HepG2 (cell line): ENCODE data around the gene TOX2. TPM values are rescaled to one million over a fixed set of nuclear protein-coding genes. Genes with fewer than 3 reads are reported as not detected.

Source experiments
- ATAC-seq: fragments of 200-7000 bp; cut with Tn5 transposase; 3 replicates; pipeline ENCODE4 v1.9.1; 2020; ENCODE audit warnings: mild to moderate bottlenecking, moderate library complexity
- BruUV-seq: library from RNA; stranded (reverse); fragments of 400-500 nt; replicated peaks from 2 replicates; lab custom pipeline; 2021; lab: Mats Ljungman, UMichigan
- CTCF ChIA-PET: fragments of 300-600 bp; formaldehyde crosslinking; extraction: SDS; loops from one replicate; lab custom pipeline; 2021; ENCODE audit warnings: low total read pairs, inconsistent platforms, low intra/inter-chr PET ratio; lab: Yijun Ruan, JAX
- POLR2A ChIA-PET: fragments of 350-600 bp; sonication (Branson Sonifier 250); formaldehyde crosslinking; loops from one replicate; lab custom pipeline; 2020; ENCODE audit warnings: antibody characterized with exemption, inconsistent platforms; lab: Yijun Ruan, JAX
- DNase-seq: peaks from one replicate; pipeline ENCODE4 v3.0.0-alpha.2; 2015; ENCODE audit warnings: low spot score
- FAIRE-seq: peaks from 3 replicates; lab custom pipeline; 2011; peaks lifted over from hg19 to GRCh38; lab: Jason Lieb, UNC
- H2AFZ ChIP-seq: one replicate; pipeline ENCODE4 v1.6.1; 2011; ENCODE audit warnings: low read length, inconsistent platforms
- H3K27ac ChIP-seq: fragments of 300-600 bp; 3 replicates; pipeline ENCODE4 v1.8.0; 2011; ENCODE audit warnings: mixed run types, mild to moderate bottlenecking, mixed read lengths, low read length, inconsistent platforms; ENCODE audit not compliant: insufficient read depth; ENCODE audit errors: extremely low read length
- H3K27me3 ChIP-seq, 2 experiments: fragments of 200-600 bp in 1 of 2; 2 replicates in 1 of 2; 3 replicates in 1 of 2; pipeline versions ENCODE4 v1.6.0 to v1.8.0; 2011; ENCODE audit warnings: low read length in 2 of 2, mild to moderate bottlenecking in 2 of 2, moderate library complexity in 2 of 2, inconsistent platforms in 1 of 2; ENCODE audit not compliant: insufficient read depth in 2 of 2, control insufficient read depth in 1 of 2
- H3K36me3 ChIP-seq, 2 experiments: fragments of 200-600 bp in 1 of 2; replicated peaks in 1 of 2; 2 replicates in 1 of 2; 3 replicates in 1 of 2; pipeline versions ENCODE4 v1.5.1 to v1.8.0; 2011; ENCODE audit warnings: low read length in 2 of 2, inconsistent platforms in 1 of 2; ENCODE audit not compliant: insufficient read depth in 2 of 2, control insufficient read depth in 1 of 2
- H3K4me1 ChIP-seq: 2 replicates; pipeline ENCODE4 v1.5.1; 2012; ENCODE audit warnings: low read length, inconsistent platforms; ENCODE audit not compliant: insufficient read depth
- H3K4me2 ChIP-seq: 2 replicates; pipeline ENCODE4 v1.6.0; 2011; ENCODE audit warnings: low read depth, low read length, inconsistent platforms
- H3K4me3 ChIP-seq, 3 experiments: fragments of 200-600 bp in 1 of 3; sonication (generic), shearing (Covaris generic) in 1 of 3; replicated peaks in 1 of 3; 2 replicates each; pipeline ENCODE4 v1.5.1; 2011 to 2016; ENCODE audit warnings: low read length in 3 of 3, inconsistent platforms in 2 of 3, low read depth in 2 of 3, mild to moderate bottlenecking in 2 of 3, control low read depth in 1 of 3, mixed read lengths in 1 of 3; ENCODE audit not compliant: insufficient read depth in 1 of 3
- H3K79me2 ChIP-seq: one replicate; pipeline ENCODE4 v1.6.1; 2011; ENCODE audit warnings: low read length, inconsistent platforms; ENCODE audit not compliant: insufficient read depth
- H3K9ac ChIP-seq: 2 replicates; pipeline ENCODE4 v1.6.0; 2011; ENCODE audit warnings: mild to moderate bottlenecking, low read depth, low read length, inconsistent platforms; ENCODE audit not compliant: insufficient read depth
- H3K9me3 ChIP-seq: 2 replicates; pipeline ENCODE4 v1.5.1; 2012; ENCODE audit warnings: mild to moderate bottlenecking, low read length
- H4K20me1 ChIP-seq: 2 replicates; pipeline ENCODE4 v1.6.0; 2011; ENCODE audit warnings: inconsistent platforms, mild to moderate bottlenecking, low read length, moderate library complexity; ENCODE audit not compliant: insufficient read depth
- ARHGAP35 ChIP-seq: sonication (generic); formaldehyde crosslinking; IDR thresholded peaks from 2 replicates; pipeline ENCODE4 v1.9.0; 2022; ENCODE audit warnings: mild to moderate bottlenecking, inconsistent platforms, moderate library complexity, missing genetic modification reagents, borderline replicate concordance
- KDM2A ChIP-seq: sonication (generic); formaldehyde crosslinking; IDR thresholded peaks from 2 replicates; pipeline ENCODE4 v1.4.0; 2020; ENCODE audit warnings: low read depth, missing genetic modification reagents, borderline replicate concordance
- MLXIP ChIP-seq: sonication (generic); formaldehyde crosslinking; IDR thresholded peaks from 2 replicates; pipeline ENCODE4 v1.9.0; 2021; ENCODE audit warnings: missing genetic modification reagents, borderline replicate concordance
- RBM39 ChIP-seq: fragments of 200-400 bp; formaldehyde crosslinking; IDR thresholded peaks from one replicate; pipeline ENCODE4 v1.6.1; 2018; ENCODE audit warnings: antibody characterized with exemption, mild to moderate bottlenecking, low read depth, low read length; ENCODE audit not compliant: poor library complexity, severe bottlenecking
- SIN3B ChIP-seq: fragments of 150-350 bp; IDR thresholded peaks from 2 replicates; pipeline ENCODE4 v1.6.1; 2014; ENCODE audit warnings: low read length
- TRAFD1 ChIP-seq: sonication (generic); formaldehyde crosslinking; IDR thresholded peaks from 2 replicates; pipeline ENCODE4 v1.5.1; 2020; ENCODE audit warnings: missing genetic modification reagents, mild to moderate bottlenecking, borderline replicate concordance
- TRIM22 ChIP-seq: fragments of 450-650 bp; IDR thresholded peaks from 2 replicates; pipeline ENCODE4 v1.6.1; 2017
- YEATS2 ChIP-seq: sonication (generic); formaldehyde crosslinking; IDR thresholded peaks from 2 replicates; pipeline ENCODE4 v1.4.0; 2020; ENCODE audit warnings: missing genetic modification reagents, borderline replicate concordance
- ZNF597 ChIP-seq: sonication (generic); formaldehyde crosslinking; IDR thresholded peaks from 2 replicates; pipeline ENCODE4 v1.5.0; 2020; ENCODE audit warnings: missing genetic modification reagents
- WGBS: methylation state at CpG from one replicate; pipeline ENCODE4 v1.1.6; 2017; ENCODE audit warnings: low lambda C conversion rate; 5-methylcytosine and 5-hydroxymethylcytosine counted together
- in situ Hi-C: cut with HindIII; loops from 2 replicates; pipeline ENCODE4 v1.10.0; 2017; ENCODE audit warnings: low pct_unique_long_range_greater_than_20kb; ENCODE audit not compliant: extremely low pct_ligation_motif_present
- intact Hi-C: fragments of 100-400 bp; cut with micrococcal nuclease; formaldehyde crosslinking; loops from one replicate; pipeline ENCODE4 v1.10.0; 2022; ENCODE audit not compliant: unreplicated experiment
- polyA plus RNA-seq, 8 experiments: library from polyadenylated mRNA; depleted of rRNA in 3 of 8; stranded (reverse) in 7 of 8; unstranded in 1 of 8; fragments of >200 nt; fragmentation: Illumina TruSeq in 4 of 8; extraction: Trizol in 4 of 8; gene quantifications; 2 replicates each; pipeline versions ENCODE4 v1.2.1 to v1.2.3, GENCODE V29; 2011 to 2016; ENCODE audit warnings: low read depth in 4 of 8, missing spikeins in 1 of 8, mixed read lengths in 1 of 8; ENCODE audit not compliant: insufficient read depth in 1 of 8
- total RNA-seq, 5 experiments: library from RNA; depleted of rRNA; stranded (reverse); fragments of >200 nt; fragmentation: Illumina TruSeq; extraction: Trizol; gene quantifications; 2 replicates each; pipeline ENCODE4 v1.2.3, GENCODE V29; 2016; ENCODE audit warnings: low read depth in 1 of 5

TOX2 gene
- total and polyA plus RNA-seq, 2 of the 13 experiments (the other 11 are each of a cell fraction or from before 2014, with no cell fraction given), result not detected

GRCh38 chr20:43971267-43971666, 56.6 kb downstream of the TOX2 start:
- Histone ChIP-seq H3K79me2 (no peaks in the 10 kb centered on the region), H4K20me1 (no peaks in the 10 kb centered on the region), H3K27me3 (no peaks in the 10 kb centered on the region; a peak in 1 of 5 replicates), H3K4me3 (no peak overlapping the region), H3K9ac (no peak overlapping the region), H2AFZ (no peak overlapping the region), H3K4me2 (no peak overlapping the region), H3K4me1 (no peaks in the 10 kb centered on the region), H3K36me3 (no peaks in the 10 kb centered on the region), H3K27ac (no peak overlapping the region), H3K9me3 (no peaks in the 10 kb centered on the region)
- BruUV-seq, result no TSS peak
- intact Hi-C loops, result no loop called here
- ATAC-seq (no peak), DNase-seq (no peak), FAIRE-seq (no peak)
- WGBS, result 41% methylated on average over 10 of the region's 10 CpGs
- in situ Hi-C loops, result no loop called here
- TF ChIP-seq RBM39 (no peak), TRIM22 (no peak), ZNF597 (CRISPR knock-in tag) (no peak), ARHGAP35 (no peak), YEATS2 (CRISPR knock-in tag) (no peak), MLXIP (CRISPR knock-in tag) (no peak), TRAFD1 (CRISPR knock-in tag) (no peak), SIN3B (no peak), KDM2A (CRISPR knock-in tag) (no peak)
- ChIA-PET POLR2A (no interaction called here), CTCF (no interaction called here)
